ENCODE measurements around the gene OSBPL3.

GRCh38 chr7:24968165-24968564 is 11.8 kb downstream of the OSBPL3 start:
- TF ChIP-seq POLR2AphosphoS5 (IDR thresholded peaks at IDR 0.05; ENCODE audit: low read depth, low read length) (no peak), EZH2phosphoT487 (IDR thresholded peaks at IDR 0.05; ENCODE audit: borderline replicate concordance) (no peak), POLR2A (IDR thresholded peaks at IDR 0.05; ENCODE audit: borderline replicate concordance, extremely low read depth, insufficient read depth, insufficient read length) (no peak), EGR1 (IDR thresholded peaks at IDR 0.05; ENCODE audit: low read depth) (no peak), ATF3 (IDR thresholded peaks at IDR 0.05) (no peak), FOSL1 (IDR thresholded peaks at IDR 0.05; ENCODE audit: low read depth) (no peak), ZNF274 (IDR thresholded peaks at IDR 0.05; ENCODE audit: low read depth, low read length) (no peak)
- TF ChIP-seq, protein P1, sequence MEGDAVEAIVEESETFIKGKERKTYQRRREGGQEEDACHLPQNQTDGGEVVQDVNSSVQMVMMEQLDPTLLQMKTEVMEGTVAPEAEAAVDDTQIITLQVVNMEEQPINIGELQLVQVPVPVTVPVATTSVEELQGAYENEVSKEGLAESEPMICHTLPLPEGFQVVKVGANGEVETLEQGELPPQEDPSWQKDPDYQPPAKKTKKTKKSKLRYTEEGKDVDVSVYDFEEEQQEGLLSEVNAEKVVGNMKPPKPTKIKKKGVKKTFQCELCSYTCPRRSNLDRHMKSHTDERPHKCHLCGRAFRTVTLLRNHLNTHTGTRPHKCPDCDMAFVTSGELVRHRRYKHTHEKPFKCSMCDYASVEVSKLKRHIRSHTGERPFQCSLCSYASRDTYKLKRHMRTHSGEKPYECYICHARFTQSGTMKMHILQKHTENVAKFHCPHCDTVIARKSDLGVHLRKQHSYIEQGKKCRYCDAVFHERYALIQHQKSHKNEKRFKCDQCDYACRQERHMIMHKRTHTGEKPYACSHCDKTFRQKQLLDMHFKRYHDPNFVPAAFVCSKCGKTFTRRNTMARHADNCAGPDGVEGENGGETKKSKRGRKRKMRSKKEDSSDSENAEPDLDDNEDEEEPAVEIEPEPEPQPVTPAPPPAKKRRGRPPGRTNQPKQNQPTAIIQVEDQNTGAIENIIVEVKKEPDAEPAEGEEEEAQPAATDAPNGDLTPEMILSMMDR (IDR thresholded peaks at IDR 0.05 in 2 of 3, conservative IDR thresholded peaks at IDR 0.05 in 1 of 3; ENCODE audit: borderline replicate concordance in 1 of 3, insufficient read depth in 1 of 3, low read depth in 2 of 3, low read length in 2 of 3) = no peak

All from HCT116 (cell line).